CD4-positive, alpha-beta T cell (primary cell): ENCODE data around the gene SMAD3. TPM values are rescaled to one million over a fixed set of nuclear protein-coding genes. Genes with fewer than 3 reads are reported as not detected.

ENCODE experiments used
- ATAC-seq: fragments of 200-7000 bp; cut with Tn5 transposase; one replicate; pipeline ENCODE4 v1.10.0; 2022; ENCODE audit warnings: mild to moderate bottlenecking; ENCODE audit not compliant: poor library complexity
- CTCF ChIA-PET: fragments of 350-600 bp; sonication (Branson Sonifier 250); formaldehyde crosslinking; loops from one replicate; lab custom pipeline; 2021; ENCODE audit warnings: antibody characterized with exemption, inconsistent platforms; lab: Charles Lee
- POLR2A ChIA-PET: fragments of 350-600 bp; sonication (Branson Sonifier 250); formaldehyde crosslinking; loops from one replicate; lab custom pipeline; 2021; ENCODE audit warnings: antibody characterized with exemption, inconsistent platforms; lab: Charles Lee
- DNase-seq, 14 experiments: peaks; one replicate each; pipeline ENCODE4 v3.0.0-alpha.2; 2013 to 2020; ENCODE audit warnings: mixed read lengths in 2 of 14
- H3K27ac ChIP-seq, 2 donors: one replicate each; pipeline versions ENCODE4 v1.5.1 to v1.7.0; 2013; ENCODE audit warnings: low read length in 2 of 2, low read depth in 1 of 2, mild to moderate bottlenecking in 1 of 2
- H3K27me3 ChIP-seq, 2 experiments: 1 replicate in 1 of 2; 2 replicates in 1 of 2; pipeline versions ENCODE4 v1.6.1 to v1.7.0; 2013; ENCODE audit warnings: low read length in 2 of 2, control low read depth in 1 of 2, mild to moderate bottlenecking in 1 of 2, moderate library complexity in 1 of 2; ENCODE audit not compliant: insufficient read depth in 2 of 2, control insufficient read depth in 1 of 2
- H3K36me3 ChIP-seq: one replicate; pipeline ENCODE4 v1.6.1; 2013; ENCODE audit warnings: low read length, control low read depth; ENCODE audit not compliant: insufficient read depth
- H3K4me1 ChIP-seq: one replicate; pipeline ENCODE4 v1.6.1; 2013; ENCODE audit warnings: low read length, control low read depth; ENCODE audit not compliant: insufficient read depth
- H3K4me3 ChIP-seq: one replicate; pipeline ENCODE4 v1.5.1; 2013; ENCODE audit warnings: mild to moderate bottlenecking, low read length, moderate library complexity
- H3K9me3 ChIP-seq, 2 experiments: 1 replicate in 1 of 2; 2 replicates in 1 of 2; pipeline versions ENCODE4 v1.6.1 to v1.7.0; 2013; ENCODE audit warnings: low read length in 2 of 2, mild to moderate bottlenecking in 2 of 2, control low read depth in 1 of 2, moderate library complexity in 1 of 2; ENCODE audit not compliant: control insufficient read depth in 1 of 2, insufficient read depth in 1 of 2
- H3K27ac Mint-ChIP-seq: one replicate; pipeline ENCODE4 v1.8.0; 2020; ENCODE audit warnings: mixed read lengths
- H3K27me3 Mint-ChIP-seq: one replicate; pipeline ENCODE4 v1.8.0; 2021; ENCODE audit warnings: mixed read lengths
- H3K36me3 Mint-ChIP-seq: one replicate; pipeline ENCODE4 v1.8.0; 2021; ENCODE audit warnings: low read depth, mixed read lengths
- H3K4me1 Mint-ChIP-seq: one replicate; pipeline ENCODE4 v1.8.0; 2021; ENCODE audit warnings: low read depth, mixed read lengths
- H3K4me3 Mint-ChIP-seq: one replicate; pipeline ENCODE4 v1.8.0; 2020; ENCODE audit warnings: mild to moderate bottlenecking, mixed read lengths
- H3K9me3 Mint-ChIP-seq: one replicate; pipeline ENCODE4 v1.8.0; 2020; ENCODE audit warnings: mixed read lengths
- intact Hi-C, 2 experiments: fragments of 100-400 bp; cut with DNase I in 1 of 2; cut with micrococcal nuclease in 1 of 2; formaldehyde crosslinking; loops; one replicate each; pipeline versions ENCODE4 v1.15.1 to v1.9.0; 2023 to 2025; cut with DNase I, micrococcal nuclease
- total RNA-seq, 174 experiments: library from RNA in 2 of 174; stranded (reverse) in 2 of 174; gene quantifications; one replicate each; pipeline ENCODE4 v1.2.3 and lab custom pipeline; 2021 to 2026
- TF ChIP-seq, protein P1 (sequence below): fragments of 200-600 bp; IDR thresholded peaks from one replicate; pipeline ENCODE4 v1.8.0; 2022; ENCODE audit warnings: antibody characterized with exemption, mild to moderate bottlenecking

Gene SMAD3
- total RNA-seq, 2 experiments from 2014 or later: 30.0 to 31.0 TPM

DNA sequence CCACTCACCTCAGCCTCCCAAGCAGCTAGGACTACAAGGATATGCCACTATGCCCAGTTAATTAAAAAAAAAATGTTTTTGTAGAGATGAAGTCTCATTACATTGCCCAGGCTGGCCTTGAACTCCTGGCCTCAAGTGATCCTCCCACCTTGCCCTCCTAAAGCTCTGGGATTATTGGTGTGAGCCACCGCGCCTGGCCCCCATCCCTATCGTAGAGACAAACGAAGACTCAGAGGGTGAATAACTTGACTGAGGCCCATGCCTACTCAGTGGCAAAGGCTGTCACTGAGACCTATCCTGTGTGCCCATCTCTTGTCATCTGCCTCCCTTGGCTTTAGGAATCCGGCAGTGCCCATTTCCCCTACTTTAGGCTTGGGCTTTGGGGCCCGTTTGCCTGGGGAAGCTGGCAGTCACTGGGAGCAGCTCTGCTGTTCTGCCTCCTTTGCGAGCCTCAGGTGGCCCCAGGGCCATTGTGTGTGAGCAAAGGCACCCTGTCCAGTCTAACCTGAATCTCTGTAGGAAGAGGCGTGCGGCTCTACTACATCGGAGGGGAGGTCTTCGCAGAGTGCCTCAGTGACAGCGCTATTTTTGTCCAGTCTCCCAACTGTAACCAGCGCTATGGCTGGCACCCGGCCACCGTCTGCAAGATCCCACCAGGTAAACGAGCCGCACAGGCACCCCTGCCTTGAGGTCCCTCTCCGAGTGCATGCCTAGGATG is 119.0 kb downstream of the SMAD3 start:
- Mint-ChIP-seq H3K4me1 (no peaks in the 10 kb centered on the region), H3K27me3 (no peaks in the 10 kb centered on the region), H3K36me3 (peaks cover 77% of the 10 kb centered on the region), H3K9me3 (no peaks in the 10 kb centered on the region), H3K4me3 (no peak overlapping the region), H3K27ac (no peak overlapping the region)
- Histone ChIP-seq H3K27me3 (no peaks in the 10 kb centered on the region), H3K4me3 (no peak overlapping the region), H3K9me3 (peaks cover 0 to 3% of the 10 kb centered on the region in 2 experiments), H3K36me3 (peaks cover 91% of the 10 kb centered on the region), H3K27ac (no peak overlapping the region), H3K4me1 (peaks cover 11% of the 10 kb centered on the region)
- ChIA-PET POLR2A (no interaction called here), CTCF (no interaction called here)
- no peak for ATAC-seq
- TF ChIP-seq, protein P1, sequence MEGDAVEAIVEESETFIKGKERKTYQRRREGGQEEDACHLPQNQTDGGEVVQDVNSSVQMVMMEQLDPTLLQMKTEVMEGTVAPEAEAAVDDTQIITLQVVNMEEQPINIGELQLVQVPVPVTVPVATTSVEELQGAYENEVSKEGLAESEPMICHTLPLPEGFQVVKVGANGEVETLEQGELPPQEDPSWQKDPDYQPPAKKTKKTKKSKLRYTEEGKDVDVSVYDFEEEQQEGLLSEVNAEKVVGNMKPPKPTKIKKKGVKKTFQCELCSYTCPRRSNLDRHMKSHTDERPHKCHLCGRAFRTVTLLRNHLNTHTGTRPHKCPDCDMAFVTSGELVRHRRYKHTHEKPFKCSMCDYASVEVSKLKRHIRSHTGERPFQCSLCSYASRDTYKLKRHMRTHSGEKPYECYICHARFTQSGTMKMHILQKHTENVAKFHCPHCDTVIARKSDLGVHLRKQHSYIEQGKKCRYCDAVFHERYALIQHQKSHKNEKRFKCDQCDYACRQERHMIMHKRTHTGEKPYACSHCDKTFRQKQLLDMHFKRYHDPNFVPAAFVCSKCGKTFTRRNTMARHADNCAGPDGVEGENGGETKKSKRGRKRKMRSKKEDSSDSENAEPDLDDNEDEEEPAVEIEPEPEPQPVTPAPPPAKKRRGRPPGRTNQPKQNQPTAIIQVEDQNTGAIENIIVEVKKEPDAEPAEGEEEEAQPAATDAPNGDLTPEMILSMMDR: no peak
- intact Hi-C loops: loop anchor here in 1 of 2 experiments (5.0 kb wide), 1 partner anchor 237 kb away; no protein-coding TSS in a partner anchor
- no peak for DNase-seq

DNA sequence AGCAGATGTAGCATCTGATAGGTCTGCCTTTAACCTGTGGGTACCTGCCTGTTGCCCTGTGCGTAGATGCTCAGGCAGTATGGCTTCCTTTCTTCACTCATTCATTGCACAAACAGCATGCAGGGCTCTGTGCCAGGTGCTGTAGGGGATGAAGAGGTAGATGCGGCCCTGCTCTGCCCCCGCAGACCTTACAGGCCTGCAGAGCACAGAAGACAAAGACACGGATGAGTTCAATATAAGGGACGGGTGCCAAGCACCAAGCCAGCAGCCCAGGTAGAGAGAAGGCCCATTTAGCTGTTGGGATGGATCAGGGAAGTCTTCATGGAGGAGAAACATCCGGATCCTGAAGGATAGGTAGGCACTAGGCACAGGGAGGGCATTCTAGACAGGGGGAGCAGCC is 119.6 kb downstream of the SMAD3 start:
- TF ChIP-seq, protein P1: no peak
- DNase-seq (no peak), ATAC-seq (no peak)
- intact Hi-C loops: no loop called here
- ChIA-PET POLR2A (no interaction called here), CTCF (no interaction called here)
- no peaks in the 10 kb centered on the region for H3K9me3 Mint-ChIP-seq
- no peaks in the 10 kb centered on the region for H3K27me3 Mint-ChIP-seq
- Histone ChIP-seq H3K4me3 (no peak overlapping the region), H3K36me3 (peaks cover 91% of the 10 kb centered on the region), H3K9me3 (peaks cover 0 to 8% of the 10 kb centered on the region in 2 experiments), H3K27ac (no peak overlapping the region), H3K4me1 (peaks cover 11% of the 10 kb centered on the region), H3K27me3 (no peaks in the 10 kb centered on the region)
- H3K27ac Mint-ChIP-seq: no peak overlapping the region
- H3K36me3 Mint-ChIP-seq: peaks cover 77% of the 10 kb centered on the region
- no peaks in the 10 kb centered on the region for H3K4me1 Mint-ChIP-seq
- H3K4me3 Mint-ChIP-seq: no peak overlapping the region

DNA sequence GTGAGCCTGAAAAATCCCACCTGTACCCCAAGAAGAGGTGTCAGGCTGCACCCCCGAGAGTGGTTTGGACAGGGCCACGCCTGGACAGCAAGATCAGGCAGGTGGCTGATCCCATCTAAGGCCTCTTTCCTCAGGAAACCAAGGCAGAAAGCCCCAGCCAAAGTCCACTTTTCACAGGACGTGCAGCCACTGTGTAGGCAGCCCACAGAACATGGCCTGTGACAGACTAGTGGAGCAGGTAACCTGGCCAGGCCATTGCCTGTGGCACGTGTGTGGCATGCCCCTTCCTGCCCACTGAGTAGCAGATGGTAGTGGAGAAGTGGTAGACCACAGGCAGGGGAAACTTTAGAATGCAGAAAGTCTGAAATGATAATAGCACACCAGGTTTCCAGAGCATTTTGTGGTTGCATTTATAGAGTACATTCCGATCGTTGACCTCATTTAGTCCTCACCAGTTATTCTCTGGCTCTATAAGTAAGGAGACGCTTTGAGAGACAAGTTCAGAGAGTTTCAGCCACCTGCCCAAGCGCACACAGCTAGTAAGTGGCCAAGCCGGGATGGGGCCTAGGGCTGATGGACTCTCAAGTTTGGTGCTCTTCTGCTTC is 120.3 kb downstream of the SMAD3 start:
- Mint-ChIP-seq H3K9me3 (no peaks in the 10 kb centered on the region), H3K27ac (peak overlapping the region; percentile 17), H3K36me3 (peaks cover 80% of the 10 kb centered on the region), H3K4me1 (no peaks in the 10 kb centered on the region), H3K27me3 (no peaks in the 10 kb centered on the region), H3K4me3 (no peak overlapping the region)
- no peak overlapping the region for H3K4me3 ChIP-seq
- H3K27ac ChIP-seq: peak overlapping the region in 1 of 2 donors; percentile 10
- peak in 1 of 14 experiments; percentile 29 for DNase-seq
- peaks cover 11% of the 10 kb centered on the region for H3K4me1 ChIP-seq
- intact Hi-C loops: no loop called here
- H3K27me3 ChIP-seq: no peaks in the 10 kb centered on the region
- ChIA-PET CTCF (no interaction called here), POLR2A (no interaction called here)
- H3K36me3 ChIP-seq: peaks cover 91% of the 10 kb centered on the region
- no peak for ATAC-seq
- TF ChIP-seq, protein P1: no peak
- peaks cover 0 to 8% of the 10 kb centered on the region in 2 experiments for H3K9me3 ChIP-seq
